ENCODE data around the gene LAMTOR2.

- TF ChIP-seq CTCF (conservative IDR thresholded peaks at IDR 0.05; ENCODE audit: low read depth, low read length) (no peak), EZH2 (IDR thresholded peaks at IDR 0.05; ENCODE audit: borderline replicate concordance, low read depth, low read length, poor library complexity, severe bottlenecking) (no peak)
Observed at GRCh38 chr1:156100205-156100995, 45.8 kb downstream of the LAMTOR2 start.

Measured in A673 (cell line).